OCI-M2 (cell line): ENCODE measurements around the gene KIAA1191.
A peak's percentile ranks its signal among the peaks of the same experiment; 100 is the strongest.
"Not testable (repeated sequence)": the region's sequence is repeated elsewhere in the genome, so short reads cannot be mapped to it uniquely, and the experiment has no call there.

Source experiments
- DNase-seq: peaks from one replicate; lab custom pipeline; 2025; ENCODE audit not compliant: unreplicated experiment; lab: John Stamatoyannopoulos, UW

Gene KIAA1191, protein sequence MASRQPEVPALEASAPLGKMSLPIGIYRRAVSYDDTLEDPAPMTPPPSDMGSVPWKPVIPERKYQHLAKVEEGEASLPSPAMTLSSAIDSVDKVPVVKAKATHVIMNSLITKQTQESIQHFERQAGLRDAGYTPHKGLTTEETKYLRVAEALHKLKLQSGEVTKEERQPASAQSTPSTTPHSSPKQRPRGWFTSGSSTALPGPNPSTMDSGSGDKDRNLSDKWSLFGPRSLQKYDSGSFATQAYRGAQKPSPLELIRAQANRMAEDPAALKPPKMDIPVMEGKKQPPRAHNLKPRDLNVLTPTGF

DNA sequence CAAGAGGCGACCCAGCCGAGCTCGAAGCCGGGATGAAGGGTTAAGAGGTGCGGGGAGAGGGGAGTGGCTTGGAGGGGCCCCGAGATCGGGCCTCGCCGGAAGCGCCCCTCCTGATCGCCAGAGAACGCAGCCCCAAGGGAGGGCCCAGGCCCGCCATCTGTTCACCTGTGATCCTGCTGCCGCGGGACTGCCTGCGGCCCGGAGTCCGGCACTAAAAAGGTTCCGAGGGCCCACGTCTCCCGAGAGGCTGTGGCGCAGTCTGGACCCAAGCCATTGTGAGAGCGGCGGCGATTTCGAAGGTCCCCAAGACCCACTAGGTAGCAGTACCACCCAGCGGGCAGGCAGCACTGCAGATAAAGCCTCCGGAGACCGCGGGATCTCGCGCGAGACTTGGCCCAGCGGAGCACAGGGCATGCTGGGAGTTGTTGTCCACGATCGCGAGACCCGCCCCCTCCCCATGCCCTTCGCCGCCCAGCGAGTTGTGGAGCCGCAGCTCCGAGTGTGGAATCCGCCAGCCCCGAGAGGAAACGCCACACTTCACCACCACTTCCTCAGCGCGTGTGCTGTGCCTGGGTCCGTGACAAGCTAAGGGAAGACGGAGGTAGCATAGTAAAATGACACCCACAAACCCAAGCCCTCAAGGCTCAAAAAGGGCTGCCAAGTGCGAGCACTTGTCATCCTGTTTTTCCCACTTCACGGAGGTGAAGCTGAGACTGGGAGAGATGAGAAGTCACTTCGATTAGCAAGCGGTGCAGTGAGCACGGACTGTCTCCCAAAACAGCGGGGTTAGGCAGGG is at the start of gene KIAA1191:
KIAA1191 (minus strand) TSS at position 328 of the 796 bp plus-strand sequence. CDS start 2,256 bp downstream, outside the sequence.
- DNase-seq = peak; percentile 71

DNA sequence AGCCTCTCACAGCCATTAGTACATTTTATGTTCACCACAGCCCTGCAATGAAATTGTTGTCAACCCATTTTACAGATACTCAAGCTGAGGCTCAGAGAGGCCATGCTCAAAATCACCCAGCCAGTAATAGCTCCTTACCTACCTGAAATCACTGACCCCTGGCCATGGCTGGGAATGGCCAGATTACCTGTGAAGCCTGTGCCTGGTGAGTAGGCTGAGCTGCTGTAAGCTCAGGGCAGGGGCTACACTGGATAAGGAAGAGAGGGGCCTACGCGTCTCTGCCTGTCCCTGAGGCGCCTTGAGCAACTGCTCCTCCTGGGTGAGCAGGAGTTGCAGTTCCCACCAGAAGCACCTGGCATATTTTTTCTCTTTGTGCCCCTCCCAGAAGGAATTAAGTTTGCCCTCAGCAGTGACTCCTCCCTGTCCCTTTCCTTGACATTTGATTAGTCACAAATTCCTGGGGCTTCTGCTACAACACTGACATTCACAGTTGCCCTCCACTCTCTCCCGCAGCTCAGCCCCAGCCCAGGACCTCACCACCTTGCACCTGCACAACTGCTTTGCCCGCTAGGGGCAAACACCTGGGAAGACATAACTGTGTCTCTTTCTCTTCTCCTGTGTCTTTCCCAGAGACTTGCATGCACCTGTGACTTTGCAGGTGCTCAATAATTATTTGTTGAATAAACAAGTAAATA is 49.1 kb upstream of the KIAA1191 start:
- DNase-seq = no peak

DNA sequence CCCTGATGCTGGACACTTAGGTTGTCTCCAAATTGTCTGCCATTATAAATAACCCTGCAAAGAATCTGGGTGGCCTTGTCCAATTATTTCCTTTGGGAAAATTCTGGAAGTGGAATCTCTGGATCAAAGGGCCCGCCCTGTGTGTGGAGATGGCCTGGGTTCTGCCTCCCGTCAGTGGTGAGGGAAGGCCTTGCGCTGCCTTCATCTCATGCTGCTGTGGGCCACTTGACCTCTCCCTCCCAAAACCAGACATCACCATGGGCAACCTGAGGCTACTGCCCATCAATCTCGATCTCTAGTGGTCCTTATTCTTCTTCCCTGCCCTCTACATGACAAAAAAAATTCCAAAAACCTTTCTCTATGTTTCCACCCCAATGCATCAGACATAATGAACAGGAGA is 48.2 kb upstream of the KIAA1191 start:
- no peak for DNase-seq

DNA sequence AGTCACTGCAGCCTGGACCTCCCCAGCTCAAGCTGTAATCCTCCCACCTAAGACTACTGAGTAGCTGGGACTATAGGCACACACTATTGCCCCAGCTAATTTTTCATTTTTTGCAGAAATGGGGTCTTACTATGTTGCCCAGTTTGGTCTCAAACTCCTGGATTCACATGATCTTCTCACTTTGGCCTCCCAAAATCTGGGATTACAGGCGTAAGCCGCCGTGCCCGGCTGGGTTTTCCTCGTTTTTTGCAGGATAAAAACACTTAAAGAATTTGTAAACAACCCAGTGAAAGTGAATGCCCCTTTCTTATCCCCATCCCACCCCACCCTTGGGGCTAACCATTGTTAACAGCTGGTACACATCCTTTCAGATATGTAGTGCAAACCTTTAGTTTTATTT is 47.0 kb upstream of the KIAA1191 start:
- no peak for DNase-seq

DNA sequence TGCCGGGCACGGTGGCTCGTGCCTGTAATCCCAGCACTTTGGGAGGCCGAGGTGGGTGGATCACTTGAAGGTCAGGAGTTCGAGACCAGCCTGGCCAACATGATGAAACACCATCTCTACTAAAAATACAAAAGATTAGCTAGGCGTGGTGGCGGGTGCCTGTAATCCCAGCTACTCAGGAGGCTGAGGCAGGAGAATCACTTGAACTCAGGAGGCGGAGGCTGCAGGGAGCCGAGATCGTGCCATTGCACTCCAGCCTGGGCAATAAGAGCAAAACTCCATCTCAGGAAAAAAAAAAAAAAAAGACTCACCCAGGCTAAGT is 46.6 kb upstream of the KIAA1191 start:
- DNase-seq = not testable (repeated sequence)

DNA sequence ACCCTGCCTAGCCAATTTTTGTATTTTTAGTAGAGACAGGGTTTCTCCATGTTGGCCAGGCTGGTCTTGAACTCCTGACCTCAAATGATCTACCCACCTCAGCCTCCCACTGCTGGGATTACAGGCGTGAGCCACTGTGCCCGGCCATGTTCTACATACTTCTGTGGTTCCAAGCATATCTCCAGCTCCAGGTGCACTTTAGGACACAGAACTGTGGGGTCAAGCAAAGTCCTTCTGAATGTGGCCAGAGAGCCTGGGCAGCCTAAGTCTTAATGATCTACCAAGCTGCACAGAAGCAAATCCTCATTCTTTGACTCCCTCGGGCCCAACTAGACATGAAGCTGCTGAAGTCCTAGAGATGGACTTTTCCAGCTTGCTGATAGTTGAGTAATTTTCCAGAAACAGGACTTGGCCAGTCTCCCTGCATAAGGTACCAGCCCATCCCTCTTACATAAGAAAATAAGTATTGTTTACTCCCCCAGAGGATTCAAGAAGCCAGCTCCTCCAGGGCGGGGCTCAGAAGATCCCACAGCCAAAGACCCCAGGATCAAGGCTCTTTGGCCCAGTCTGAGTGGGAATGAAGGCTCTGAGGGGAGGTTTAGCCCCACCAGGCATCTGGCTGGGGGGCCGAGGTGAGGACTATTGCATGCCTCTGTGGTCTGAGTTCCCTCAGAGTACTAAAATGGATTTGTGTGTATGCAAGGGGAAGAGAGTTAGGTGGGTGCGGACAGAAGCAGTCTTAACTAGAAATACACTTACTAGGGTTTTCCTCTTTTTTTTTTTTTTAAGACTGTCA is 46.1 kb upstream of the KIAA1191 start:
- DNase-seq = no peak

DNA sequence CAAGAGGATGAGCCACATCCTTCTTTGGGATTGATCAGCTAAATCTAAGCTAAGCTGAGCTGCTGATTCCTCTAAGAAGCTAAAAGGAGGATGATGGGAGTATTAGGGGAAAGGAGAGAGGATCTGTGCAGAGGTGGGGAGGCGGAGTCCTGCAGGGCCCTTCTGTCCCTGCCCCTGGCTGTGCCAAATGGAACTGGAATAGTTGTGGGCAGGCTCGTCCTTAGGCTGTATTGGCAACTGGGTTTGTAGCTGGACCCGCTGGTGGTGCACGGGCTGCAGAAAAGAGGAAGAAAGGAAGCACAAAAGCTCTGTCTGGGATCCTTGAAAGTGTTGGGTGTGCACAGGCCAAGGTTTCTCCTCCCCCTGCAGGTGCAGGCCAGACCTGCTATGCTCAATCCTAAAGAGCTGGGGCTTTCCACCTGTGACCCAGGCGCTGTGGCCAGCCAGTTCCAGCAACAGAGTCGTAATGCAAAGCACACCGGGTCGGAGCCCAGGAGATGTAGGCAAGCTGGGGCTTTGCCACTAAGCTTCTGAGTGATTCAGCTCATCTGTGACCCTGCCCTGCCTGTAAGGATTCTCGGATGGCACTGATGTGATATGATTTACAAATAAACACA is 45.0 kb upstream of the KIAA1191 start:
- no peak for DNase-seq

DNA sequence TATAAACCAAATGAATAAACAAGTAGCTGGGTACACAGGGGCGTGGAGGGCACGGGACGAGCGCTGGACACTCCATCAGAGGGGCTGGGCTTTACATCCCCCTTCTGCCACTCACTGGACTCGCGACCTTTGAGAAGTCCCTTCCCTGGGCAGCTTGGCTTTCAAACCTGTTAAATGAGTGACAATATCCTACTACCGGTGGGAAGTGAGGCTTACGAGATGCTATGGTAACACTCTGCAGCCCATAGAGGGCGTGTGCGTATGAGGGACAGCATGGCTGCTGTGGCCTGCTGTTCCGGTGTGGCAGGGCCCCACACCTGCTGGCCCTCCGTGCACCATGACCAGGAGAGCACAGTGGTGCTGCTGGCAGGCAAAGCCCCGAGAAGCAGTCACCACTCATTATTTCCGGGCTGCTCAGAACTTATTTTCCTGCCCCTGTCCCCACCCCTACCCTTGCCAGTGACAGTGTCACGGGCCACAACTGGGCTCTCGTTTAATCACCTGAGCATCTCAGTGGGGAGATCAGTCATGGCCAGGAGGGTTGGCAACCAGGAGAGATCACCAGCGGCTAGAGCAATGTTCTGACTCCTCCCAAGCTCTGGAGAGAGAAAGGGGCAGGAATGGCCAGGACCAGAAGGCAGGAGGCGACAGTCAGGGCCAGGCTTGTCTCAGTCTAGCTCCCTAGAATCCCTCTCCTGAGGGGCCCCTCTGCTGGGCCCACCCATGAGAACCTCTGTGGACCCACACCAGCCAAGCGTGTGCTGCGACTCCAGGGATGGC is 44.3 kb upstream of the KIAA1191 start:
- no peak for DNase-seq

DNA sequence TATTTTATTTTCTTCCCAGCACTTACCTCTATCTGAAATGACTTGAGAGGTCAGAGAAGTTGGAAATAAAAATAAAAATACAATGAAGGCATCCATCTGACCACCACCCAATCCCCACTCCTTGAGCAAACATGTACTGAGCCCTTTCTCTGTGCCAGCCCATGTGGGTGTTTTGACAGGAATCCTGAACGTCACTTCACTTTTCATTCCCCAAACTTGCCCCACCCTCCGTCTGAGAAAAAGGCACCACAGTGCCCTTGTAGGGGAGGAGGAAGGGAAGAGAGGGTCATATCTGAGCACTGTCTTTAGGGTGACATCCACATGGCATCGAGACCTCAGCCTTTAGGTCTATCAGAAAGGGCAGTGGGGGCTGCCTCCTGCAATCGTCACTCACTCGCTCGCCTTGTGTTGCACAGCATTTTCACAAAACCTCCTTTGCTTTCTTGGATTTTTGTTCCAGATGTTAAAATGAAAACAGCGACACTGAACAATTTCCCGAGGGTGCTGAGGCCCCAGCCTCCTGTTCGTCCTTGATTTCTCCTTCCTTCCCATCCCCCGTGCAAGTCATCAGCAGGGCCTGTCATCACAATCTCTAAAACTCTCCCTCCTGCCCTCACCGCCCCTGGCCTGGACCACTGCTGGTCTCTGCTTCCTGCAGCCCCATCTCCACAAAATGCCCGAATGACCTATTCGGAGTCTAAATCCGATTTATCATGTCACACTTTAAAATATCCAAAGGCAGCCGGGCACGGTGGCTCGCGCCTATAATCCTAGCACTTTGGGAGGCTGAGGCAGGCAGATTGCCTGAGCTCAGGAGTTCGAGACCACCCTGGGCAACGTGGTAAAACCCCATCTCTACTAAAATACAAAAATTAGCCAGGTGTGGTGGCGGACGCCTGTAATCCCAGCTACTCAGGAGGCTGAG is 40.0 kb upstream of the KIAA1191 start:
- DNase-seq = no peak

DNA sequence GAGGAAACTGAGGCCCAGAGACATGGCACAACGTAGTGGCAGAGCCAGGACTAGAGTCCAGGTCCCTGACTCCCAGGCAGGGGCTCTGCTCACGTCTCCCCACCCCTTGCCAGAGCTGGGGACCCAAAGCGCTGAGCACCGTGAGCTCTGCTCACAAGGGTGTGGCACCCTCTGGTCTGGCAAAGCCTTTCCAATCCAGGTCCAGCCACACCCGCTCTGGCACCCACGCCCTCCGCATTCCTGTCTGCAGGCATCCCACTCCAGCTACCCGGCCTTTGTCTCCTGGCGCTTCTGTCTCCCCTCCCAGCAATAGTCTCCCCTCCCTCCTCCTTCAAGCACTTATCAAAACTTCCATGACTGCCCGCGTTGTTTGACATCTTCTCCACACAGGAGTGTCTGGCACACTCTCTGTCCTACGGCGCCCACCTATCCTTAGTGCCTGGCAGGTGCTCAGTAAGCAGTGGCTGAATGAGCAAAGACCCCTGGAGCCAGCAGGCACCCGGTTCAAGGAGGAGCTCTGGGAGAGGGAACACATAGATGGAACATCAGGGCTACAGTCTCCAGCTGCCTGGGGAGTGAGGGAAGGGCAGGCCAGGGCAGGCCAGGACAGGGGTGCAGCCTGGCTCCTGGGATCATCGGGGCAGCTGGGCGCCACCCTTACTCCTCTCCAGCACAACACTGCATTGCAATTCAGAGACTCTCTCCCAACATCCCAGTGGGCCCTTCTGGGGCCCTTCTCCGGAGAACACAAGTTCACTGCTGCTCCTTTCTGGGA is 39.0 kb upstream of the KIAA1191 start:
- DNase-seq = no peak

DNA sequence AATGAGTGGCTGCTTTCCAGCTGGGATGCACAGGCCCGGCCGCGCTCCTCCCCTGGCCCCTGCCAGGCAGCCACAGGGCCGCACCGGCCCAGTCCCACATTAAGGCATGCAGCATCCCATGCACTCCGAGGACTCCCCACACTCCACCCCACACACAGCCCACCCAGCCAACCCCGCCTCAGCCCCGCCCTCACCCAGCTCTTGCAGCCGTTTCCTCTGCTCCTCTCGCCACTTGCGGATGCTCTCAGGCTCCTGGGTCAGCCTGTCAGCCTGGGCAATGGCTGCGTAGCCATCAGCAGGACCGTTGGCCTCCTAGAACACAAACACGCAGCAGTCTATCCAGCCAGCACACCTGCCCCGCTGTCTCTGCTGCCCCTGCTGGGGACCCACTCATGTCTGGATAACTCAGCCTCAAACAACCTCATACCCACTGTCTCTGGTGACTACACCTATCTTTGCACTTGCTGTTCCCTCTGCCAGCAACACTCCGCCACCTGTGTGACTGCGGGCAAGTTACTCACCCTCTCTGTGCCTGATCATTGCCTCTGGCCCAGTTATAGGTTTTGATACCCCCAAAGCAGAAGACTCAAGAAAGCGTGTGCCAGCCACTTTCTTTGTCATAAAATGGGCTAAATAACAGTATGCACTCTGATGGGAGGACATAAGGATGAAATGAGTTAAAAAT is 36.3 kb upstream of the KIAA1191 start:
- DNase-seq = no peak

DNA sequence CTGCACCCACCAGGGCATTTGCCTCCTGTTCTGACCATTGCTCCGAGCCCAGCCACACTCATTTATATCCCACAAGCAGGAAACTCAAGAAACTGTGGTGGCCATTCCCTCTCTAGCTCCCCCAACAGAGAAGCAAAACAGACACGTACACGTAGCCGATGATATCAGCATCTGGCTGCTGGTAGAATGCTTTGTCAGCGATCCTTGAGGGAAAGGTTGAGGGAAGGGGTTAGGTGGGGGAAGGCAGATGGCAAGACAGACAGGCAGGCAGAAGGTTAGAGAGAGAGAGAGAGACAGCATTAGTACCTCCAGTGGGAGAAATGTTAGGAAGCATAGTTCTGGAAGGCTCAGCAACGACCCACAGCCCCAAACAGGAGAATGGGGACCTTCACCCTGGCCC is 34.8 kb upstream of the KIAA1191 start:
- DNase-seq = no peak

DNA sequence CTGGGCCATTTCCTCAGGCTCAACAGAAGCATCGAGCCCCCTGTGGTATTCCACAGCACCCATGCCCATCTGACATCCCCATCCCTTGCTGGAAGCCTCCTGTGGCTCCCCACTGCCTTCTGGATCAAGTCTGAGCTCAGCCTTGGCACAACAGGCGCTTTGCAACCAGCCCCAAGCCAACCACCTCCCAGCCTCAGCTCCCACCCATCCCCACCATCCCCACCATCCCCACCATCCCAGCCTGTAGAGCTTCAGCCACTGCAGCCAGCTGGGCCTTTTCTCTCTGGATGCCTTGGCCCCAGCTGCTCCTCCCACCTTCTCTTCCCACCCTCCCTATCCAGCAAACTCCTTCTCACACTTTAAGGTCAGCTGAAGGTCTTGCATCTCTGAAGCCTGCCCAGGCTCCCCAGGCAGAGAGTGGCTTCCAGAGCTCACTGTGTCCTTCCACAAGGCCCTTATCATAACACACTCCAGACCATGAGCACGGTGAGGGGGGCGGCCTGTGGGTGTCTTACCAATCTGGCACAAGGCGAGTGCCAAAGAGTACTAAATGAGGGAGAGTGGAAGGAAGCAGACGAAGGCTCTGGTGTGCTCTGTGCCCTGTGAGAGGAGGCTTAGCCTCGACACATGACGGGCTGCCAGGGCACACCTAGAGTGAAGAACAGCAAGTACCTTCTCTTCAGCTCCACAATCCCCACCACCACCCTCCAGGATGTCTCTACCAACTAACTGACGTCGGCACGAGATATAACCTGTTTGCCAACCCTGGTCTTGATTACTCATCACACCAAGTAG is 33.5 kb upstream of the KIAA1191 start:
- DNase-seq = no peak

DNA sequence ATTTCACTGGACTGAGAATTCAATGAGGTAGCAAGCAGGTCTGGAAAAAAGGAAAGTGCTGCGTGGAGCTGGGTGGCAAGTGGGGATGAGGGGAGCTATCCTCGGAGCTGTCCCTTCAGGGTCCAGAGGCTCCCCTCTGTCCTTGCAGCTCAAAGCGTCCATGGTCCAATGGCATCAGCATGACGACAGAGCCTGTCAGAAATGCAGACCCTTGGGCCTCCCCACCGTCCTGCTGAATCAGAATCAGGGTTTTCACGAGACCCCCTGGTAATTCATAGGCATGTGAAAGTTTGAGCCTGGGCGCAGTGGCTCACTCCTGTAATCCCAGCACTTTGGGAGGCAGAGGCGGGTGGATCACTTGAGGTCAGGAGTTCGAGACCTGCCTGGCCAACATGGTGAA is 32.5 kb upstream of the KIAA1191 start:
- no peak for DNase-seq

DNA sequence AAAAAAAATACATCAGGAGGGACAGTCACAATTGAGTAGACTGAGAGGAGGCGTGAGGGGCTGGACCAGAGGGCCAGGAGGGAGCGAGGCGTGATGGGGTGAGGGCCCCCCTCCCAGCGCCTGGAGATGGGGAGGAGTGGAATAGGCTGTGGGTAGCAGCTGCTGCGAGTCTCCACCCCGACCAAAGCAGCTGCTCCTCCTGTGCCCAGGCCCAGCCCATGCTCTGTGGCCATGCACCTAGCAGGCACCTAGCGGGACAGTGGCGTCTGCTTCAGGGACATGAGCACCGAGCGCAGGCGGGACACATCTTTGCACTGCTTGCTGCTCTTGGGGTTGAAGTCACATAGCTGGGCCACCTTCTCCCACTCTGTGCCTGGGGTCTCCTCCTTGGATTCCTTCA is 31.0 kb upstream of the KIAA1191 start:
- DNase-seq = no peak

DNA sequence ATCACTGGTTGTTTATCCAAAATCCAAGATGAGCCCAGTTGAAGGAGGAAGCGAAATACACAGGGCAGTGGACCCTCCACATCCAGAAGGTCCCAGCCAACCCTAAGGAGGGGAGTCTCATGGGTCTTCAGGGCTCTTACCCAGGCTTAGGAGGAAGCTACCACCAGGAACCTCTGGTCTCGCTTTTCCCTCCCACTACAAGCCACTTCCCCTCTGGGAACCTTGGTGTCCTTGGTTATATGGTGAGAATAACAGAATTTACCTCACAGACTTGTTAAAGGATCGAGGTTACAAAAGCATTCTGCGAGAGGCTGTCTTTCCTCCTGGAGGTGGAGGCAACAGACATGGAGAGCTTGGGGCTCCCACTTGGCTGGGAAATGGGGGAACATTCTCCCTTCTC is 30.4 kb upstream of the KIAA1191 start:
- no peak for DNase-seq

DNA sequence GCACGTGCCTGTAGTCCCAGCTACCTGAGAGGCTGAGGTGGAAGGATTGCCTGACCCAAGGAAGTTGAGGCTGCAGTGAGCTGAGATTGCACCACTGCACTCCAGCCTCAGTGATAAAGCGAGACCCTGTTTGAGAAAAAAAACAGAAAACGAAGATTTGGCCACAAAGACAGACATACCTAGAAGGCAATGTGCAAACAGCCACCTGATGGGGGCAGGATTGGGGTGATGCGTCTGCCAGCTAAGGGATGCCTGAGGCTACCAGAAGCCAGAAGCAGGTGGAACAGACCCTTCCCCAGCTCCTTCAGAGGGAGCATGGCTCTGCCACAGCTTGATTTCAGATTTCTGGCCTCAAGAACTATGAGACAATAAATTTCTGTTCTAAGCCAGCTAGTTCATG is 29.9 kb upstream of the KIAA1191 start:
- DNase-seq = no peak
